ENCODE results near the gene VSTM4.
A peak's percentile ranks its signal among the peaks of the same experiment; 100 is the strongest.

Gene VSTM4

GRCh38 chr10:49068209-49068608, 47.1 kb downstream of the VSTM4 start:
- DNase-seq = no peak

- no peak for DNase-seq
Measured at GRCh38 chr10:49066944-49067730, 48.2 kb downstream of the VSTM4 start.

- no peak for DNase-seq
Measured at GRCh38 chr10:49062229-49062628, 53.1 kb downstream of the VSTM4 start.

GRCh38 chr10:49061667-49062066, 53.7 kb downstream of the VSTM4 start:
- DNase-seq = no peak

GRCh38 chr10:49058463-49059255, 56.7 kb downstream of the VSTM4 start:
- no peak for DNase-seq

GRCh38 chr10:49057231-49057880, 58.0 kb downstream of the VSTM4 start:
- DNase-seq = no peak

- peak; percentile 87 for DNase-seq
Measured at GRCh38 chr10:49056356-49056755, 59.0 kb downstream of the VSTM4 start.

- DNase-seq = no peak
Measured at GRCh38 chr10:49055221-49055849, 60.0 kb downstream of the VSTM4 start.

- no peak for DNase-seq
Measured at GRCh38 chr10:49054753-49055152, 60.6 kb downstream of the VSTM4 start.

GRCh38 chr10:49053998-49054692, 61.2 kb downstream of the VSTM4 start:
- DNase-seq = no peak

GRCh38 chr10:49053053-49053997, 62.0 kb downstream of the VSTM4 start:
- peak; percentile 9 for DNase-seq

GRCh38 chr10:49052069-49052468, 63.3 kb downstream of the VSTM4 start:
- no peak for DNase-seq

GRCh38 chr10:49050906-49051305, 64.4 kb downstream of the VSTM4 start:
- no peak for DNase-seq

GRCh38 chr10:49050366-49050765, 65.0 kb downstream of the VSTM4 start:
- no peak for DNase-seq

GRCh38 chr10:49049660-49050059, 65.7 kb downstream of the VSTM4 start:
- no peak for DNase-seq

GRCh38 chr10:49047128-49047639, 68.1 kb downstream of the VSTM4 start:
- no peak for DNase-seq

GRCh38 chr10:49044293-49045193, 70.8 kb downstream of the VSTM4 start:
- no peak for DNase-seq

- no peak for DNase-seq
Measured at GRCh38 chr10:49040601-49041000, 74.7 kb downstream of the VSTM4 start.

- DNase-seq = no peak
Measured at GRCh38 chr10:49039409-49039808, 75.9 kb downstream of the VSTM4 start.

GRCh38 chr10:49038711-49039110, 76.6 kb downstream of the VSTM4 start:
- DNase-seq = no peak

Data from DMS53 (cell line).